Calu3 (cell line): ENCODE data around the gene SLC8A1. TPM values are rescaled to one million over a fixed set of nuclear protein-coding genes. Genes with fewer than 3 reads are reported as not detected.

Experiments used
- BruUV-seq: library from RNA; stranded (reverse); fragments of 400-500 nt; replicated peaks from 2 replicates; lab custom pipeline; 2021; lab: Mats Ljungman, UMichigan
- CTCF ChIA-PET: fragments of 300-600 bp; sonication (Branson Sonifier 250); formaldehyde crosslinking; loops from one replicate; lab custom pipeline; 2022; ENCODE audit warnings: antibody characterized with exemption; lab: Charles Lee
- DNase-seq: peaks from one replicate; pipeline ENCODE4 v3.0.0; 2022
- H3K27ac Mint-ChIP-seq: one replicate; pipeline ENCODE4 v1.8.0; 2022; ENCODE audit warnings: mixed read lengths; ENCODE audit not compliant: unreplicated experiment
- H3K27me3 Mint-ChIP-seq: one replicate; pipeline ENCODE4 v1.8.0; 2022; ENCODE audit warnings: mixed read lengths; ENCODE audit not compliant: unreplicated experiment
- H3K36me3 Mint-ChIP-seq: one replicate; pipeline ENCODE4 v1.8.0; 2022; ENCODE audit warnings: mild to moderate bottlenecking, moderate library complexity, mixed read lengths; ENCODE audit not compliant: insufficient read depth, unreplicated experiment
- H3K4me1 Mint-ChIP-seq: one replicate; pipeline ENCODE4 v1.8.0; 2022; ENCODE audit warnings: mild to moderate bottlenecking, low read depth, mixed read lengths; ENCODE audit not compliant: unreplicated experiment
- H3K4me3 Mint-ChIP-seq: one replicate; pipeline ENCODE4 v1.8.0; 2022; ENCODE audit warnings: mild to moderate bottlenecking, low read depth, moderate library complexity, mixed read lengths; ENCODE audit not compliant: unreplicated experiment
- H3K9me3 Mint-ChIP-seq: one replicate; pipeline ENCODE4 v1.8.0; 2022; ENCODE audit warnings: low read depth, mixed read lengths; ENCODE audit not compliant: unreplicated experiment
- CTCF ChIP-seq: fragments of 200-600 bp; IDR thresholded peaks from one replicate; pipeline ENCODE4 v1.8.0; 2022; ENCODE audit warnings: antibody characterized with exemption; ENCODE audit not compliant: unreplicated experiment
- intact Hi-C: fragments of 100-400 bp; cut with micrococcal nuclease; formaldehyde crosslinking; loops from one replicate; pipeline ENCODE4 v1.10.0; 2022; ENCODE audit not compliant: unreplicated experiment
- total RNA-seq: library from RNA; stranded (reverse); gene quantifications from 2 replicates; pipeline ENCODE4 v1.2.3, GENCODE V29; 2022

Gene SLC8A1
- total RNA-seq, 1 experiment from 2014 or later = 0.05 TPM

DNA sequence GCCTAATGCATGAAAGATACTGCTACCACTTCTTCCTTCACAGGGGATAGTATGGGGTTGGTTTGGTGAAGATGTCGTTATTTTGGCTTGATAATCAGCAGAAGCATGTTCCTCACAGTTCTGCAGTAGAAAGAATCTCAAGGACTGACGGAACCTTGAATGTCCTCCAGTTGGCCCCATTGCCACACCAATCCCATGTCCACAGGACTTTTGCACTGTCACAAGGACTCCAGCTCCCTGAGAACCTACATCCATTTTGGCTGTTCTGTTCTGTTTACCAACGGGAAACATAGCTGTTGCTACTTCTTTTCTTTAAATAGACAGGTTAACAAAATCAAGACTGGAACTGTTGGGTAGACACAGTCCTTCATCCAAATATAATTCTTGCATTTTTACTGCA, 270.0 kb downstream of the SLC8A1 start:
- no peak for DNase-seq
- H3K36me3 Mint-ChIP-seq = no peaks in the 10 kb centered on the region
- no peak for TF ChIP-seq CTCF
- BruUV-seq = no TSS peak
- H3K9me3 Mint-ChIP-seq = no peaks in the 10 kb centered on the region
- no peaks in the 10 kb centered on the region for H3K27me3 Mint-ChIP-seq
- CTCF ChIA-PET = no interaction called here
- no peak overlapping the region for H3K4me3 Mint-ChIP-seq
- H3K27ac Mint-ChIP-seq = no peak overlapping the region
- intact Hi-C loops = no loop called here
- H3K4me1 Mint-ChIP-seq = no peaks in the 10 kb centered on the region

GRCh38 chr2:40179801-40180200, 272.1 kb downstream of the SLC8A1 start:
- no peak for DNase-seq
- H3K36me3 Mint-ChIP-seq = no peaks in the 10 kb centered on the region
- H3K27ac Mint-ChIP-seq = no peak overlapping the region
- BruUV-seq = no TSS peak
- no peaks in the 10 kb centered on the region for H3K4me1 Mint-ChIP-seq
- no peak overlapping the region for H3K4me3 Mint-ChIP-seq
- no peaks in the 10 kb centered on the region for H3K9me3 Mint-ChIP-seq
- no peak for TF ChIP-seq CTCF
- H3K27me3 Mint-ChIP-seq = no peaks in the 10 kb centered on the region
- intact Hi-C loops = no loop called here
- CTCF ChIA-PET = no interaction called here

GRCh38 chr2:40178971-40179370, 272.9 kb downstream of the SLC8A1 start:
- DNase-seq = no peak
- no peaks in the 10 kb centered on the region for H3K36me3 Mint-ChIP-seq
- BruUV-seq = no TSS peak
- H3K27ac Mint-ChIP-seq = no peak overlapping the region
- H3K4me3 Mint-ChIP-seq = no peak overlapping the region
- CTCF ChIA-PET = interaction anchor here (0.7 kb wide), 1 partner anchor 36 kb away, joined by 3 read pairs; no protein-coding TSS in a partner anchor
- no peak for TF ChIP-seq CTCF
- no peaks in the 10 kb centered on the region for H3K27me3 Mint-ChIP-seq
- no peaks in the 10 kb centered on the region for H3K9me3 Mint-ChIP-seq
- no peaks in the 10 kb centered on the region for H3K4me1 Mint-ChIP-seq
- intact Hi-C loops = no loop called here

- intact Hi-C loops = no loop called here
- CTCF ChIA-PET = interaction anchor here (0.6 to 0.7 kb wide), 2 partner anchors 37 to 1135 kb away, joined by 3 read pairs; no protein-coding TSS in a partner anchor
- Mint-ChIP-seq H3K4me3 (no peak overlapping the region), H3K4me1 (no peaks in the 10 kb centered on the region), H3K27me3 (no peaks in the 10 kb centered on the region), H3K27ac (no peak overlapping the region), H3K9me3 (no peaks in the 10 kb centered on the region), H3K36me3 (no peaks in the 10 kb centered on the region)
- no TSS peak for BruUV-seq
- no peak for DNase-seq
- TF ChIP-seq CTCF = no peak
Observed at GRCh38 chr2:40178171-40178778, 273.6 kb downstream of the SLC8A1 start.
